ENCODE measurements around the gene CEBPE.
A peak's percentile ranks its signal among the peaks of the same experiment; 100 is the strongest.
"Not testable (repeated sequence)": the region's sequence is repeated elsewhere in the genome, so short reads cannot be mapped to it uniquely, and the experiment has no call there.

Gene CEBPE

DNA sequence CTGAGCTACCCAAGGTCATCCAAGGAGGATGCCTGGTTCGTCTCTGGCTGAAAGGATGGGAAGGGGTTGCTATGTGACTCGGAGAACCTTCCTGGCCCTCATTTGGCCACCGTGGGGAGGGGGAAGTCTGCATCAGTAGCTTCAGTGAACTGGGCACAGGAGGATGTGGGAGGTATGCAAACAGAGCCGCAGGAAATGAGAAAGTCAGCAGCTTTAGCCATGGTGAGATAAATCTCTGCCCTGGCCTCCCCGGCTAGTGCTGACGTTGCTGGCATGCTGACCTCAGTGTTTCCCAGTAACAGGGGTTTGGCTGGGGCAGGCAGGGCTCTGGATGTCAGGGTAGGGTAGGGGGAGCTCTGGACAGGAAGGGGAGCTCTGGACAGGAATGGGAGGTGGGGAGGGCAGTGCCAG is 2.3 kb upstream of the CEBPE start:
- peak; percentile 78 for DNase-seq (ENCODE audit: low read depth, low spot score)

DNA sequence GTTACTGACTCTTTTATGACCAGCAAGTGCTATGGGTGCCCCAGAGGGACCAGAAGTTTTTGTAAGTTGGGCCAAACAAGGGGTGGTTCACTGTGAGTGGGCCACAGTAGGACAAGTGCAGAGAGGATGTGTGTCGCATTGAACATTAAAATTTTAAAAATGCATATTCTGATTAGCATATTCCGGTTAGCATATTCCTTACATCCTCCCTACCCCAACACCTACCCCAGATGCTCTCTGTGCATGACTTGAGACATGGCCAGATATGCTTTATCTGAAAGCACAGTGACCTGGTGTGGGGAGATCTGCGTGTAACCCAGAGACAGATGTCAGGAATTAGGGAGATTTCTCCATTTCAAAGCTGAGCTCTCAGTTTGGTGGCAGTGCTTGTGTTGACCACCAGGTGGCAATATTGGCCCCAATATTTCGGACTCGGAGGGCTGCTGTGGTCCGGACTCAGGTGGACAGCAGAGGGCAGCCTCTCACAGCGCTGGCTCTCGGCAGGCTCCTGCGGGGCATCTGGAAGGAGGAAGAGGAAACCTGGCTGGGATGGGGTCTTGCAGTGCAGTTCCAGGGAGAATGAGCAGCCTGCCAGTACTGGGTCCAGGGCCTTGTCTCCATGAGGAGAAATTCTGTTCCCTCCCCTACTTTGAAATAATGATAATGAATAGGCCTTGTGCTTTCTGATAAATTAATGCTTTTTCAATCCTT is 1.6 kb upstream of the CEBPE start:
- peak; percentile 94 for DNase-seq (ENCODE audit: low read depth, low spot score)

- no peak for DNase-seq (ENCODE audit: low read depth, low spot score)
Observed at GRCh38 chr14:23119363-23120327, 590 bp upstream of the CEBPE start.

GRCh38 chr14:23117371-23118020 is 1.6 kb downstream of the CEBPE start:
- DNase-seq (ENCODE audit: low read depth, low spot score), result no peak

- no peak for DNase-seq (ENCODE audit: low read depth, low spot score)
Observed at GRCh38 chr14:23115918-23116317, 3.1 kb downstream of the CEBPE start.

- DNase-seq (ENCODE audit: low read depth, low spot score), result peak; percentile 91
Observed at GRCh38 chr14:23115039-23115731, 3.9 kb downstream of the CEBPE start.

- no peak for DNase-seq (ENCODE audit: low read depth, low spot score)
Observed at GRCh38 chr14:23114669-23115038, 4.4 kb downstream of the CEBPE start.

- DNase-seq (ENCODE audit: low read depth, low spot score), result no peak
Observed at GRCh38 chr14:23114120-23114458, 5.0 kb downstream of the CEBPE start.

DNA sequence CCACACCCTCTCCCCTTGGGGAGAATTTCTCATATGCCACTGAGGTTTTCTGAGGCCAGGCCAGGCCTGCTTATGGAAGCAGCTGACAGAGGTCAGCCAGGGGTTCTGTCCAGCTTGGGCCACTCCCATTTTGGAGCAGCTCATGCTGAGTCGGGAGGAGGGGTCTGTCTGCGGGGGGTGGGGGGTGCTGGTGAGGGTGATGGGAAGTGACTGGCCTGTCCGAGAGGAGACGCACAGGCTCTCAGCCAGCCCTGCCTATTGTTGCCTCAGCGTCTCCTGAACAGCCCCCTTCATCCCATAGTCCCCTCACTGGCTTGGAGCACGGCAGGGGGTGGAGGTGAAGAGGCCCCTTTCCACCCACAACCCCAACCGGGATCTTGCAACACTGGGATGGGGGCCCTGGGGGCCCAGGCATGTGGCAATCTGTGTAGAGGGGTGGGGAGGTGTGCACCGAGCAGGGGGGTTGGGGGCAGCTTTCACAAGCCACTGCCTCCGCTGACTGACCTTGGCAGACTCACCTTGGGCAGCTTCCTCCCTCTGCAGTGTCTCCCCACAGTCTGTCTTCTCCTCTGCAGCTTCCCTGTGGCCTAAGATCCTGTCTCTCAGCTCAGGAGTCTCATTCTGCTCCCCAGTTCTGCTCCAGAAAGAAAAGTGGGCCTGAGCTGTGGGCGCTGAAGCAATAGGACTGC is 5.5 kb downstream of the CEBPE start:
- DNase-seq (ENCODE audit: low read depth, low spot score), result peak; percentile 27

DNA sequence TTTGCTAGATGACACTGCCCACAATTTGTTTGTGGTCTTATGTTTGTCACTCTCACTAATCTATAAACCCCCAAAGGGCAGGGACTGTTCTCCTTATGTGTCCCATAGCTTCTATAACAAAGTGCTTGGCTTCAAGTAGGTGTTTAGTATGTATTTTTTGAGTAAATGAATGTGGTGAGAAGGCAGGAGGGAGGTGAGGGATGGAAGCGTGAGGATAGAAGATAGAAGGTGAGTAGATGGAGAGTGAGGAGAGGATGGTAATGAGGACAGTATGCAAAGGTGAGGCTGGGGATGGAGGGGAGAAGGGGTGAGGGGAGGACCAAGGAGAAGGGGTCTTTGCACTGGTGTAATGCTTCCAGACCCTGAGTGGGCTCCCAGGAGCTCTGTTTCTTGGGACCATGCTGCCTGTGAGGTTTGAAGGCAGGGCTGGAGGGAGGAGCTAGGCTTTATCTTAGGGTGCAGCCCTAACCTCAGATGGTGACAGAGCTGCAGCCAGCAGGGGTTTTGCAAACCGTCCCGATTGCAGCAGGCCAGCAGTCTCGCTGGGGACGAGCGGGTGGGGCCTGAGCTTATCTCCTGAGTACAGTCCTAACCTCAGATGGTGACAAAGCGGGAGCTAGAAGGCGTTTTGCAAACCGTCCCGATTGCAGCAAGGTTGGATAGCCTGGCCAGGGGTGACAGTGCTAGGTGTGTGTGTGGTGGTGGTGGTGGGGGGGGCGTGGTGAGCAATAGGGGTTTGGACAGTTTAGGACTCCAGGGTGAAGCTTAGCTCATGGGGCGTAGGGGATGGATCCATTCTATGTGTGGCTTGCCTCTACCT is 6.5 kb downstream of the CEBPE start:
- DNase-seq (ENCODE audit: low read depth, low spot score), result no peak

DNA sequence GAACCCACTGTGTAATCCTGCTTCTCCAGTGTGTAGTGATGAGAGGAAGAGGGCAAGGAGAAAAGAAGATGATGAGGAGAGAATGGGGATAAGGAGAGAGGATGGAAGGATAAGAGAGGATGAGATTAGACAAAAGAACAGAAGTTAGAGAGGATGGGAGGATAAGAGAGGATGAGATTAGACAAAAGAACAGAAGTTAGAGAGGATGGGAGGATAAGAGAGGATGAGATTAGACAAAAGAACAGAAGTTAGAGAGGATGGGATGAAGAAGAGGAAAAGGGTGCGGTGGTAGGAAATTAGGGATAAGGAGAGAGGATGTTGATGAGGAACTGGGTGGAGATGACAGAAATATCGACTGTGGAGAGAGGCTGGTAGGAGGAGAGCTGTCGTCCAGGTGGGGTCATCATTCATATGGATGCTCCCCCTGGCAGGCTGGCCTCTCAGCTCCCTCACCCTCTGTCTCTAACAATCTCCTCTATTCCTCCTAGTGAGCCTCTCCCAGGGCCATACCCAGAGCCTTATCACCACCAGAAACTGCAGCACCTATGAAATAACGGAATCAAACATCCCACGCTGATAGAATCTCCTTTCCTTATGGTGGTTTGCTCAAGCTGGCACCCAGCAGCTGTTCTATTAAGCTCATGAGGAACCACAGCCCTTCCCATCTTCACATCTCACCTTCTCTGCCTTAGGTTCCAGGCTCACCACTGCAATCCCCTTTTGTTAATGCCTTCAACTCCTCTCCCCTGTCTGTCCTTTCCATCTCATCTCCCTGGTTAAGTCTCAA is 8.3 kb downstream of the CEBPE start:
- no peak for DNase-seq (ENCODE audit: low read depth, low spot score)

DNA sequence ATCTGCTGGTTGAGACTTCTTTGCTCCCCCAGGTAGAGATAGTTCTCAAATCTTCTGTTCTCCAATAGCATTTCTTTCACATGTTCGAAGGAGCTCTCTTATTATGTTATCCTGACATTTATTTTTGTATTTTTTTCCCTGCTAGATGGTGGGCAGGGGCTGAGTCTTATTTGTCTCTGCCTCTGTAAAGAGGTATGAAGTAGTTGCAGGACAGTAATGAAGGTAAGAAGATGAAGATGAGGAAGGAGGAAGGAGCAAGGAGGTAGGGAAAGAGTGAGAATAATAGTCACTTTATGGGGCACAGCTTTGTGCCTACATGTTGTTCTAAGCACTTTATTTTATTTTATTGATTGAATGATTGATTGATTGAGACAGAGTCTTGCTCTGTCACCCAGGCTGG is 9.3 kb downstream of the CEBPE start:
- DNase-seq (ENCODE audit: low read depth, low spot score), result no peak

GRCh38 chr14:23108169-23108568 is 10.9 kb downstream of the CEBPE start:
- not testable (repeated sequence) for DNase-seq (ENCODE audit: low read depth, low spot score)

GRCh38 chr14:23107620-23108019 is 11.4 kb downstream of the CEBPE start:
- DNase-seq (ENCODE audit: low read depth, low spot score), result not testable (repeated sequence)

GRCh38 chr14:23106747-23107045 is 12.4 kb downstream of the CEBPE start:
- no peak for DNase-seq (ENCODE audit: low read depth, low spot score)

DNA sequence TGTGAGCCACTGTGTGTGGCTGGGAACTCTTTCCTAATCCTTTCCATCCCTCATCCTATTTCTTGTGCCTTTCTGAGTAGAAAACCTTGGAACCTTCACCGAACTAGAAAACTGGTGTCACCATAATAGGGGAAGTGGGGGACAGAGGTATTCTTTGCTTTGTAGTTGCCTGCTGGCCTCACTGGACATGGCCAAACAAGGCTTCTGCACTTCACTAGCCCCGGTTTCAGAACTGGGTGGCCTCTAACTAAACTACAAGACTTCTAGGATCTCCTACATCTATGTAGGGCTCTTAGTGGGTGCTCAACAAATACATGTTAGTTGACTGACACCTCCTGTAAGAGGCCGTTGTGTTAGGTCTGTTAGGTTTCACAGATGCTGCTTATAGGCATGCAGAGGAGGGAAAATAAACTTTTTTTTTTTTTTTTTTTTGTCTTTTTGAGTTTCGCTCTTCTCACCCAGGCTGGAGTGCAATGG is 13.7 kb downstream of the CEBPE start:
- no peak for DNase-seq (ENCODE audit: low read depth, low spot score)

GRCh38 chr14:23104591-23105347 is 14.3 kb downstream of the CEBPE start, which contains the start of gene CIROP:
Gene CIROP (minus strand): TSS chr14:23104989. CDS start chr14:23104920, 69 bp downstream.
- DNase-seq (ENCODE audit: low read depth, low spot score), result no peak

GRCh38 chr14:23104070-23104590 is 14.9 kb downstream of the CEBPE start:
- DNase-seq (ENCODE audit: low read depth, low spot score), result no peak

All from astrocyte of the hippocampus (primary cell).